ENCODE data around the gene PRDX5.

Gene PRDX5

GRCh38 chr11:64344787-64345186 lies 26.9 kb downstream of the PRDX5 start:
- Histone ChIP-seq H3K9ac (ENCODE audit: low read length) (no peak overlapping the region), H3K9me2 (ENCODE audit: low read depth, low read length) (no peaks in the 10 kb centered on the region), H3K9me3 (ENCODE audit: low read length) (no peaks in the 10 kb centered on the region), H3K36me3 (ENCODE audit: insufficient read depth, low read length) (peaks cover 37% of the 10 kb centered on the region; the same call in 1 of the 2 replicates), H3K27me3 (ENCODE audit: insufficient read depth, low read length) (no peaks in the 10 kb centered on the region), H2AFZ (ENCODE audit: low read length) (no peak overlapping the region), H3K4me3 (ENCODE audit: low read depth, low read length, poor library complexity, severe bottlenecking) (no peak overlapping the region), H3K79me2 (ENCODE audit: insufficient read depth, low read length) (no peaks in the 10 kb centered on the region), H3K4me1 (ENCODE audit: insufficient read depth, low read length, severe bottlenecking) (peaks cover 19% of the 10 kb centered on the region), H3K4me2 (ENCODE audit: low read length) (no peak overlapping the region), H3K27ac (ENCODE audit: low read depth, low read length, poor library complexity, severe bottlenecking) (no peak overlapping the region), H3F3A (ENCODE audit: insufficient read depth, low read length) (no peaks in the 10 kb centered on the region), H4K20me1 (ENCODE audit: insufficient read depth, low read length) (no peaks in the 10 kb centered on the region)
- TF ChIP-seq, protein P1, sequence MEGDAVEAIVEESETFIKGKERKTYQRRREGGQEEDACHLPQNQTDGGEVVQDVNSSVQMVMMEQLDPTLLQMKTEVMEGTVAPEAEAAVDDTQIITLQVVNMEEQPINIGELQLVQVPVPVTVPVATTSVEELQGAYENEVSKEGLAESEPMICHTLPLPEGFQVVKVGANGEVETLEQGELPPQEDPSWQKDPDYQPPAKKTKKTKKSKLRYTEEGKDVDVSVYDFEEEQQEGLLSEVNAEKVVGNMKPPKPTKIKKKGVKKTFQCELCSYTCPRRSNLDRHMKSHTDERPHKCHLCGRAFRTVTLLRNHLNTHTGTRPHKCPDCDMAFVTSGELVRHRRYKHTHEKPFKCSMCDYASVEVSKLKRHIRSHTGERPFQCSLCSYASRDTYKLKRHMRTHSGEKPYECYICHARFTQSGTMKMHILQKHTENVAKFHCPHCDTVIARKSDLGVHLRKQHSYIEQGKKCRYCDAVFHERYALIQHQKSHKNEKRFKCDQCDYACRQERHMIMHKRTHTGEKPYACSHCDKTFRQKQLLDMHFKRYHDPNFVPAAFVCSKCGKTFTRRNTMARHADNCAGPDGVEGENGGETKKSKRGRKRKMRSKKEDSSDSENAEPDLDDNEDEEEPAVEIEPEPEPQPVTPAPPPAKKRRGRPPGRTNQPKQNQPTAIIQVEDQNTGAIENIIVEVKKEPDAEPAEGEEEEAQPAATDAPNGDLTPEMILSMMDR (IDR thresholded peaks at IDR 0.05; ENCODE audit: low read length), result no peak
- TF ChIP-seq EZH2 (IDR thresholded peaks at IDR 0.05; ENCODE audit: borderline replicate concordance, low read length), result no peak

DNA sequence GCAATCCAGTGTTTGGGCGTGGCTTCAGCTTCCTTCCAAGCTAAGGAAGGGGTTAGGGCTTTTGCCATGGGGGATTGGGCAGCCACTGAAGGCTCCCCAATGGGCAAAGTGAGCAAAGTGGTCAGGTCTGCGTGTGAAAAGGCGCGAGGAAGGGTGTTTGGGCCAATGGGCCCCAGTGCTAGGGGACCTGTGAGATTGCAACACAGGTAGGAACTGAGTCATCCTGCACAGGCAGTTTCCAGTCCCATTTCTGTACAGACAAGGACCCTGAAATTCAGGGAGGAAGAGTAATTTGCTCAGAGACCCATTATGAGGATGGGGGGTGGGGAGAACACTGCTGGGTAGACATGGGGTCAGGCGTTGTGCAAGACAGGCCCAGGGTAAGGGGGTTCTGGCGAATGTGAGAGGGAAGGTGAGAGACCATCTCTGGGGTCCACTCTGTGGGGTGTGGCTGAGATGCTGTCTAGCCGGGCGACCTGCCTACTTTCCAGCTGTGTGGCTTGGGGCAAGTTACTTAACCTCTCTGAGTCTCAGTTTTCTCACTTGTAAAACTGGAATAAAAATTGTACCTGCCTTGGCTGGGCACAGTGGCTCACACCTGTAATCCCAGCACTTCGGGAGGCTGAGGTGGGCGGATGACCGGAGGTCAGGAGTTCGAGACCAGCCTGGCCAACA lies 29.4 kb downstream of the PRDX5 start:
- no peak overlapping the region for H3K4me3 ChIP-seq (ENCODE audit: low read depth, low read length, poor library complexity, severe bottlenecking)
- H3K9me2 ChIP-seq (ENCODE audit: low read depth, low read length), result no peaks in the 10 kb centered on the region
- H3K79me2 ChIP-seq (ENCODE audit: insufficient read depth, low read length), result no peaks in the 10 kb centered on the region
- H3K9ac ChIP-seq (ENCODE audit: low read length), result no peak overlapping the region
- H2AFZ ChIP-seq (ENCODE audit: low read length), result no peak overlapping the region
- no peaks in the 10 kb centered on the region for H3K9me3 ChIP-seq (ENCODE audit: low read length)
- H3F3A ChIP-seq (ENCODE audit: insufficient read depth, low read length), result no peaks in the 10 kb centered on the region
- H3K36me3 ChIP-seq (ENCODE audit: insufficient read depth, low read length), result peaks cover 39% of the 10 kb centered on the region; the same call in 1 of the 2 replicates
- H3K27me3 ChIP-seq (ENCODE audit: insufficient read depth, low read length), result no peaks in the 10 kb centered on the region
- H3K4me2 ChIP-seq (ENCODE audit: low read length), result no peak overlapping the region
- no peak for TF ChIP-seq EZH2 (IDR thresholded peaks at IDR 0.05; ENCODE audit: borderline replicate concordance, low read length)
- TF ChIP-seq, protein P1 (IDR thresholded peaks at IDR 0.05; ENCODE audit: low read length), result no peak
- no peaks in the 10 kb centered on the region for H4K20me1 ChIP-seq (ENCODE audit: insufficient read depth, low read length)
- peaks cover under 1% of the 10 kb centered on the region for H3K4me1 ChIP-seq (ENCODE audit: insufficient read depth, low read length, severe bottlenecking)
- no peak overlapping the region for H3K27ac ChIP-seq (ENCODE audit: low read depth, low read length, poor library complexity, severe bottlenecking)

DNA sequence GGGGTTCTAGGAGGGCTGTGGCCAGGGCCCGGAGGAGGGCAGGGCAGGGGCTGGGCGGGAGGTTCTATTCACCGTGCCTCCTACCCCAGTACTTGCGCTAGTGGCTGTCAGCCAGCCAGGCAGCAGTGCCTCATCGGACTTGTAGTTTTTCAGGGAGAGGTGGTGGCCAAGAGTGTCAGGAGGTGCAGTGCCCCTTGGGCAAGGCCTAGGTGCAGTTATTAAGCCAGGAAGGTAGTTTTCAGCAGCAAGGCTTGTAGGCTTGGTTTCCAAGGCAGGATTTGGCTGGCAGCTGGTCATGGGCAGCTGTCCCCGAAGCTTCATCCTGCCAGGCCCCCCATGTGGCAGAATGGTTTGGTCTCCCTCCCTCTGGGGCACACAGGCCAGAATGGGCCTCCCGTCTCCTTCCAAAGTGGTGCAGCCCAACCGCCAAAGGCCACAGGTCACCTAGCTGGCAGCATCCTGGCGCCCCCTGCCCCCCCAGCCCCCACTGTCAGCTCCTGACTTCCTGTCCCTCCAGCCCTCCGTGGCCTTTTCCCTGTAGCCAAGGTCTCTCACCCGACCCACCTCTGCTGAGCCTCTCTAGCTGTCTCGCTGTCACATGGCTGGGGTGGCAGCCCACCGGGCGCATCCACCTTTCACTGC lies 30.6 kb downstream of the PRDX5 start:
- TF ChIP-seq, protein P1 (IDR thresholded peaks at IDR 0.05; ENCODE audit: low read length), result no peak
- no peak for TF ChIP-seq EZH2 (IDR thresholded peaks at IDR 0.05; ENCODE audit: borderline replicate concordance, low read length)
- H3K4me1 ChIP-seq (ENCODE audit: insufficient read depth, low read length, severe bottlenecking), result no peaks in the 10 kb centered on the region
- H3K4me2 ChIP-seq (ENCODE audit: low read length), result no peak overlapping the region
- peaks cover 41% of the 10 kb centered on the region; the same call in 1 of the 2 replicates for H3K36me3 ChIP-seq (ENCODE audit: insufficient read depth, low read length)
- H3K27me3 ChIP-seq (ENCODE audit: insufficient read depth, low read length), result no peaks in the 10 kb centered on the region
- H4K20me1 ChIP-seq (ENCODE audit: insufficient read depth, low read length), result no peaks in the 10 kb centered on the region
- H3K9me2 ChIP-seq (ENCODE audit: low read depth, low read length), result no peaks in the 10 kb centered on the region
- H3K79me2 ChIP-seq (ENCODE audit: insufficient read depth, low read length), result no peaks in the 10 kb centered on the region
- no peak overlapping the region for H3K4me3 ChIP-seq (ENCODE audit: low read depth, low read length, poor library complexity, severe bottlenecking)
- H3K27ac ChIP-seq (ENCODE audit: low read depth, low read length, poor library complexity, severe bottlenecking), result no peak overlapping the region
- no peaks in the 10 kb centered on the region for H3K9me3 ChIP-seq (ENCODE audit: low read length)
- no peak overlapping the region for H3K9ac ChIP-seq (ENCODE audit: low read length)
- no peaks in the 10 kb centered on the region for H3F3A ChIP-seq (ENCODE audit: insufficient read depth, low read length)
- no peak overlapping the region for H2AFZ ChIP-seq (ENCODE audit: low read length)

All from OCI-LY1 (cell line).